MV-4-11 (cell line): Measurements from ENCODE around the gene PTPRN2.
A peak's percentile ranks its signal among the peaks of the same experiment; 100 is the strongest.

Experiments used
- DNase-seq: peaks from one replicate; lab custom pipeline; 2025; lab: John Stamatoyannopoulos, UW

Gene PTPRN2

GRCh38 chr7:157690833-157691585 lies 896.6 kb downstream of the PTPRN2 start:
- peak; percentile 33 for DNase-seq

- DNase-seq, result peak; percentile 13
Observed at GRCh38 chr7:157690058-157690832, 897.4 kb downstream of the PTPRN2 start.

GRCh38 chr7:157689269-157690057 lies 898.2 kb downstream of the PTPRN2 start:
- no peak for DNase-seq

GRCh38 chr7:157688533-157689268 lies 898.9 kb downstream of the PTPRN2 start:
- DNase-seq, result no peak

- no peak for DNase-seq
Observed at GRCh38 chr7:157687845-157688532, 899.6 kb downstream of the PTPRN2 start.

GRCh38 chr7:157687158-157687557 lies 900.5 kb downstream of the PTPRN2 start:
- no peak for DNase-seq

- peak; percentile 21 for DNase-seq
Observed at GRCh38 chr7:157686285-157686894, 901.2 kb downstream of the PTPRN2 start.

- DNase-seq, result no peak
Observed at GRCh38 chr7:157685430-157686284, 902.0 kb downstream of the PTPRN2 start.

- DNase-seq, result no peak
Observed at GRCh38 chr7:157684909-157685429, 902.7 kb downstream of the PTPRN2 start.

- DNase-seq, result no peak
Observed at GRCh38 chr7:157684157-157684908, 903.3 kb downstream of the PTPRN2 start.

- DNase-seq, result no peak
Observed at GRCh38 chr7:157683747-157684156, 903.9 kb downstream of the PTPRN2 start.

- DNase-seq, result no peak
Observed at GRCh38 chr7:157682946-157683746, 904.5 kb downstream of the PTPRN2 start.

- DNase-seq, result no peak
Observed at GRCh38 chr7:157682064-157682945, 905.3 kb downstream of the PTPRN2 start.

- no peak for DNase-seq
Observed at GRCh38 chr7:157679607-157680006, 908.0 kb downstream of the PTPRN2 start.

- peak; percentile 43 for DNase-seq
Observed at GRCh38 chr7:157678501-157678900, 909.1 kb downstream of the PTPRN2 start.

GRCh38 chr7:157676456-157677255 lies 911.0 kb downstream of the PTPRN2 start:
- no peak for DNase-seq
